ENCODE measurements around the gene ZZZ3.

DNA sequence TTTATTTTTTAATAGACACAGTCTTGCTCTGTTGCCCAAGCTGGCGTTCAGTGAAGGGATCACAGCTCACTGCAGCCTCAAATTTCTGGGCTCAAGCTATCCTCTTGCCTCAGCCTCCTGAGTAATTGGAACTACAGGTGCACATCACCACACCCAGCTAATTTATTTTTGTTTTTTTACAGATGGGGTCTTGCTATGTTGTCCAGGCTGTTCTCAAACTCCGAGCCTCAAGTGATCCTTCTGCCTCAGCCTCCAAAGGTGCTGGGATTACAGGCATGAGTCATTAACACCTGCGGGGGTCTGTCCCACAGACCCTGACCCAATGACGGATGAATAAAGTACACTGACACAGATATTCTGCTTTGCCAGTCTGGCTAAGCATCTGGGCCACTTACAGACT, 33.6 kb upstream of the ZZZ3 start:
- TF ChIP-seq, protein P1, sequence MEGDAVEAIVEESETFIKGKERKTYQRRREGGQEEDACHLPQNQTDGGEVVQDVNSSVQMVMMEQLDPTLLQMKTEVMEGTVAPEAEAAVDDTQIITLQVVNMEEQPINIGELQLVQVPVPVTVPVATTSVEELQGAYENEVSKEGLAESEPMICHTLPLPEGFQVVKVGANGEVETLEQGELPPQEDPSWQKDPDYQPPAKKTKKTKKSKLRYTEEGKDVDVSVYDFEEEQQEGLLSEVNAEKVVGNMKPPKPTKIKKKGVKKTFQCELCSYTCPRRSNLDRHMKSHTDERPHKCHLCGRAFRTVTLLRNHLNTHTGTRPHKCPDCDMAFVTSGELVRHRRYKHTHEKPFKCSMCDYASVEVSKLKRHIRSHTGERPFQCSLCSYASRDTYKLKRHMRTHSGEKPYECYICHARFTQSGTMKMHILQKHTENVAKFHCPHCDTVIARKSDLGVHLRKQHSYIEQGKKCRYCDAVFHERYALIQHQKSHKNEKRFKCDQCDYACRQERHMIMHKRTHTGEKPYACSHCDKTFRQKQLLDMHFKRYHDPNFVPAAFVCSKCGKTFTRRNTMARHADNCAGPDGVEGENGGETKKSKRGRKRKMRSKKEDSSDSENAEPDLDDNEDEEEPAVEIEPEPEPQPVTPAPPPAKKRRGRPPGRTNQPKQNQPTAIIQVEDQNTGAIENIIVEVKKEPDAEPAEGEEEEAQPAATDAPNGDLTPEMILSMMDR (IDR thresholded peaks at IDR 0.05; ENCODE audit: borderline replicate concordance, extremely low read depth, low read length, poor library complexity, severe bottlenecking), result no peak
- no peak for TF ChIP-seq EZH2 (IDR thresholded peaks at IDR 0.05; ENCODE audit: borderline replicate concordance, low read depth, low read length, severe bottlenecking)

Data from DND-41 (cell line).